GM12878 (cell line): ENCODE results near the gene RNF112. TPM values are rescaled to one million over a fixed set of nuclear protein-coding genes. Genes with fewer than 3 reads are reported as not detected.

Experiments used
- BCL11A ChIP-seq: IDR thresholded peaks from 2 replicates; pipeline ENCODE4 v1.6.1; 2011; ENCODE audit warnings: low read depth, low read length
- ELK1 ChIP-seq: IDR thresholded peaks from 2 replicates; pipeline ENCODE4 v1.6.1; 2012; ENCODE audit warnings: low read depth, low read length, improper control_type of control experiment
- ESRRA ChIP-seq: IDR thresholded peaks from 2 replicates; pipeline ENCODE4 v1.6.1; 2012; ENCODE audit warnings: mild to moderate bottlenecking, low read length, improper control_type of control experiment
- IRF5 ChIP-seq: fragments of 450-650 bp; IDR thresholded peaks from 2 replicates; pipeline ENCODE4 v1.6.1; 2017; ENCODE audit warnings: borderline replicate concordance
- JUND ChIP-seq: IDR thresholded peaks from 2 replicates; pipeline ENCODE4 v1.6.1; 2012; ENCODE audit warnings: low read depth, mild to moderate bottlenecking, low read length, improper control_type of control experiment, moderate library complexity
- MEF2B ChIP-seq: fragments of 450-650 bp; IDR thresholded peaks from 2 replicates; pipeline ENCODE4 v1.6.1; 2018; ENCODE audit warnings: mild to moderate bottlenecking, moderate library complexity; ENCODE audit not compliant: partially characterized antibody, poor library complexity, severe bottlenecking
- MLLT1 ChIP-seq: fragments of 450-650 bp; IDR thresholded peaks from 2 replicates; pipeline ENCODE4 v1.6.1; 2016; ENCODE audit warnings: mild to moderate bottlenecking
- MTA3 ChIP-seq: IDR thresholded peaks from 2 replicates; pipeline ENCODE4 v1.6.1; 2012; ENCODE audit warnings: low read length, inconsistent platforms, borderline replicate concordance
- MXI1 ChIP-seq: fragments of 150-350 bp; IDR thresholded peaks from 2 replicates; pipeline ENCODE4 v1.6.1; 2011; ENCODE audit warnings: low read depth, mild to moderate bottlenecking, inconsistent platforms, low read length, improper control_type of control experiment
- RAD51 ChIP-seq: fragments of 450-650 bp; IDR thresholded peaks from 2 replicates; pipeline ENCODE4 v1.6.1; 2016; ENCODE audit warnings: moderate library complexity, mild to moderate bottlenecking, inconsistent platforms
- RBBP5 ChIP-seq: fragments of 200-600 bp; sonication (generic); conservative IDR thresholded peaks from 2 replicates; pipeline ENCODE4 v1.6.1; 2016
- SPI1 ChIP-seq: IDR thresholded peaks from 2 replicates; pipeline ENCODE4 v1.6.1; 2011; ENCODE audit warnings: low read depth, mild to moderate bottlenecking, low read length, moderate library complexity, borderline replicate concordance; ENCODE audit not compliant: insufficient read depth
- SREBF1 ChIP-seq: IDR thresholded peaks from 2 replicates; pipeline ENCODE4 v1.6.1; 2012; ENCODE audit warnings: mild to moderate bottlenecking, low read length
- ZNF24 ChIP-seq: fragments of 450-650 bp; IDR thresholded peaks from 2 replicates; pipeline ENCODE4 v1.6.1; 2017; ENCODE audit warnings: antibody characterized with exemption, mild to moderate bottlenecking
- ZNF592 ChIP-seq: fragments of 450-650 bp; IDR thresholded peaks from 2 replicates; pipeline ENCODE4 v1.6.1; 2017; ENCODE audit warnings: mild to moderate bottlenecking, moderate library complexity
- polyA plus RNA-seq, 11 experiments: library from polyadenylated mRNA; depleted of rRNA in 4 of 11; unstranded in 6 of 11; stranded (reverse) in 5 of 11; fragments of >200 nt; fragmentation: Nextera tagmentation in 4 of 11; fragmentation: Illumina TruSeq in 1 of 11; extraction: Ambion mirVana in 4 of 11; extraction: Trizol in 1 of 11; gene quantifications; 1 replicate in 1 of 11; 2 replicates in 10 of 11; pipeline versions ENCODE4 v1.2.1 to v1.2.3, GENCODE V29; 2011 to 2016; ENCODE audit warnings: inconsistent platforms in 2 of 11, missing spikeins in 2 of 11, low read depth in 1 of 11
- total RNA-seq, 4 experiments: library from RNA; depleted of rRNA in 3 of 4; stranded (reverse); fragments of >200 nt in 3 of 4; fragmentation: Illumina TruSeq in 1 of 4; extraction: Trizol in 1 of 4; gene quantifications; 2 replicates each; pipeline versions ENCODE4 v1.2.1 to v1.2.3, GENCODE V29; 2013 to 2021
- TF ChIP-seq, protein P1 (sequence below): fragments of 150-350 bp; IDR thresholded peaks from 2 replicates; pipeline ENCODE4 v1.6.1; 2014; ENCODE audit warnings: mild to moderate bottlenecking, low read depth, low read length
- TF ChIP-seq, protein P2 (sequence below), 3 experiments: IDR thresholded peaks in 2 of 3; conservative IDR thresholded peaks in 1 of 3; 2 replicates each; pipeline ENCODE4 v1.5.1; 2011; ENCODE audit warnings: low read depth in 3 of 3, low read length in 3 of 3, mild to moderate bottlenecking in 3 of 3, control low read depth in 2 of 3, moderate library complexity in 2 of 3, inconsistent platforms in 1 of 3, mixed read lengths in 1 of 3; ENCODE audit not compliant: control insufficient read depth in 2 of 3, insufficient read depth in 1 of 3; ENCODE audit errors: extremely low read depth in 1 of 3

The RNF112 gene
- total and polyA plus RNA-seq, 10 of the 15 experiments (the other 5 are each of a cell fraction or from before 2014, with no cell fraction given), result not detected

DNA sequence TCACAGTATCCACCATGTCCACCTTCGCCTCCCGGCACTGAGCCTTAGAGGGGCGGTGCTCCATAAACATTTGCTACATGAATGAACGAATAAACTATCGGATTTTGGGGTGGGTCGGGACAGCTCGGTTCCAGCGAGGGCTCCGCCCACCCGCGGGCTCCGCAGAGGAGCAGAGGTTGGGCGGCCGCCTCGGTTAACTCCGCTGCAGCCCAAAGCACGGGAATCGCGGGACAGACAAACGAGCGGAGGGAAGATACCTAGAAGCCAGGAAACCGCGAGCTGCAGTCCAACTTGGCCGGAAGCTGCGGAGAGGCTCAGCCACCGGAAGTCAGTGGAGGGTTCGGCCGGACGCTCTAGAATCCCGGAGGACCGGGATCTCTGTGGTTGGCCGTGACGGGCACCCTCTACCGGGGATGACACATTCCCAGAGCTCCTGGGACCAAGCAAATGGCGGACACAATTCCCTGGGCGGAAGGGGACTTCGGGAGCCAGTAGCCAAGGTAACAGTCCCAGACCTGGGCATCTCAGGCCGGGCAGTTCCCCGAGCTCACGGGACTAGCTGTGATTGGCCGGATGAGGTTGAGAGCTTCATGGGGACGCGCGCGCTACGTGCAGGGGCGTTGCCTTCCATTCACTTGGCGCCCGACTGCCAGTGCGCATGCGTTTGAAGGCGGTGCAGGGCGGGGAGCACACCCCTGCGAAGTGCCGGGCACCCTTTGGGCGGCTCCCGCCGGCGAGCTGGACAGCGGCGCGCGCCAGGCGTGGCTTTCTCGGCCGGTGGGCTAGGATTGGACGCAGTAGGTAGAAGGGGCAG is 33.2 kb upstream of the RNF112 start (continued):
- TF ChIP-seq MLLT1 (peak; percentile 72; the same call in 1 of the 2 replicates), MTA3 (no peak), JUND (no peak), ESRRA (peak; percentile 53; the same call in 1 of the 2 replicates), ELK1 (peak; percentile 89), MXI1 (peak; percentile 93), RAD51 (no peak), SREBF1 (no peak), IRF5 (no peak), BCL11A (no peak), RBBP5 (peak; percentile 82; the same call in 1 of the 2 replicates), MEF2B (no peak), ZNF24 (no peak), ZNF592 (no peak), SPI1 (0 out of 2 replicates have a peak, but pooled peaks have one; percentile 4)
- TF ChIP-seq, protein P1, sequence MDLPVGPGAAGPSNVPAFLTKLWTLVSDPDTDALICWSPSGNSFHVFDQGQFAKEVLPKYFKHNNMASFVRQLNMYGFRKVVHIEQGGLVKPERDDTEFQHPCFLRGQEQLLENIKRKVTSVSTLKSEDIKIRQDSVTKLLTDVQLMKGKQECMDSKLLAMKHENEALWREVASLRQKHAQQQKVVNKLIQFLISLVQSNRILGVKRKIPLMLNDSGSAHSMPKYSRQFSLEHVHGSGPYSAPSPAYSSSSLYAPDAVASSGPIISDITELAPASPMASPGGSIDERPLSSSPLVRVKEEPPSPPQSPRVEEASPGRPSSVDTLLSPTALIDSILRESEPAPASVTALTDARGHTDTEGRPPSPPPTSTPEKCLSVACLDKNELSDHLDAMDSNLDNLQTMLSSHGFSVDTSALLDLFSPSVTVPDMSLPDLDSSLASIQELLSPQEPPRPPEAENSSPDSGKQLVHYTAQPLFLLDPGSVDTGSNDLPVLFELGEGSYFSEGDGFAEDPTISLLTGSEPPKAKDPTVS, result no peak
- TF ChIP-seq, protein P2, sequence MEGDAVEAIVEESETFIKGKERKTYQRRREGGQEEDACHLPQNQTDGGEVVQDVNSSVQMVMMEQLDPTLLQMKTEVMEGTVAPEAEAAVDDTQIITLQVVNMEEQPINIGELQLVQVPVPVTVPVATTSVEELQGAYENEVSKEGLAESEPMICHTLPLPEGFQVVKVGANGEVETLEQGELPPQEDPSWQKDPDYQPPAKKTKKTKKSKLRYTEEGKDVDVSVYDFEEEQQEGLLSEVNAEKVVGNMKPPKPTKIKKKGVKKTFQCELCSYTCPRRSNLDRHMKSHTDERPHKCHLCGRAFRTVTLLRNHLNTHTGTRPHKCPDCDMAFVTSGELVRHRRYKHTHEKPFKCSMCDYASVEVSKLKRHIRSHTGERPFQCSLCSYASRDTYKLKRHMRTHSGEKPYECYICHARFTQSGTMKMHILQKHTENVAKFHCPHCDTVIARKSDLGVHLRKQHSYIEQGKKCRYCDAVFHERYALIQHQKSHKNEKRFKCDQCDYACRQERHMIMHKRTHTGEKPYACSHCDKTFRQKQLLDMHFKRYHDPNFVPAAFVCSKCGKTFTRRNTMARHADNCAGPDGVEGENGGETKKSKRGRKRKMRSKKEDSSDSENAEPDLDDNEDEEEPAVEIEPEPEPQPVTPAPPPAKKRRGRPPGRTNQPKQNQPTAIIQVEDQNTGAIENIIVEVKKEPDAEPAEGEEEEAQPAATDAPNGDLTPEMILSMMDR (IDR thresholded peaks at IDR 0.05 in 2 of 3, conservative IDR thresholded peaks at IDR 0.05 in 1 of 3; ENCODE audit: control insufficient read depth in 2 of 3, extremely low read depth in 1 of 3, insufficient read depth in 1 of 3, low read depth in 3 of 3, low read length in 3 of 3), result no peak
